Activated T-helper 2 cell treated with anti-CD3 and anti-CD28 coated beads, Interferon-gamma antibody, Interleukin-2, Interleukin-4, amounts not matched to agents 10 μg/mL and 5 μg/mL and 100 μg/mL, durations not matched to agents 14 hours and 24 hours and 36 hours (primary cell): ENCODE results near the gene RGS7. TPM values are rescaled to one million over a fixed set of nuclear protein-coding genes. Genes with fewer than 3 reads are reported as not detected.

Experiments used
- DNase-seq: peaks from one replicate; pipeline ENCODE4 v3.0.0; 2021; ENCODE audit warnings: low spot score
- H3K27ac Mint-ChIP-seq: one replicate; pipeline ENCODE4 v1.8.0; 2021; ENCODE audit warnings: mixed read lengths
- H3K27me3 Mint-ChIP-seq: one replicate; pipeline ENCODE4 v1.8.0; 2021; ENCODE audit warnings: low read depth, mixed read lengths
- H3K36me3 Mint-ChIP-seq: one replicate; pipeline ENCODE4 v1.8.0; 2021; ENCODE audit warnings: low read depth, mixed read lengths
- H3K4me1 Mint-ChIP-seq: one replicate; pipeline ENCODE4 v1.8.0; 2021; ENCODE audit warnings: low read depth, mixed read lengths
- H3K4me3 Mint-ChIP-seq: one replicate; pipeline ENCODE4 v1.8.0; 2021; ENCODE audit warnings: low read depth, mild to moderate bottlenecking, moderate library complexity, mixed read lengths
- H3K9me3 Mint-ChIP-seq: one replicate; pipeline ENCODE4 v1.8.0; 2021; ENCODE audit warnings: mixed read lengths
- intact Hi-C: fragments of 100-400 bp; cut with micrococcal nuclease; formaldehyde crosslinking; loops from one replicate; pipeline ENCODE4 v1.15.1; 2023
- total RNA-seq: library from RNA; stranded (reverse); gene quantifications from 2 replicates; pipeline ENCODE4 v1.2.3, GENCODE V29; 2022

The RGS7 gene
- total RNA-seq, 1 donor from 2014 or later = not detected

DNA sequence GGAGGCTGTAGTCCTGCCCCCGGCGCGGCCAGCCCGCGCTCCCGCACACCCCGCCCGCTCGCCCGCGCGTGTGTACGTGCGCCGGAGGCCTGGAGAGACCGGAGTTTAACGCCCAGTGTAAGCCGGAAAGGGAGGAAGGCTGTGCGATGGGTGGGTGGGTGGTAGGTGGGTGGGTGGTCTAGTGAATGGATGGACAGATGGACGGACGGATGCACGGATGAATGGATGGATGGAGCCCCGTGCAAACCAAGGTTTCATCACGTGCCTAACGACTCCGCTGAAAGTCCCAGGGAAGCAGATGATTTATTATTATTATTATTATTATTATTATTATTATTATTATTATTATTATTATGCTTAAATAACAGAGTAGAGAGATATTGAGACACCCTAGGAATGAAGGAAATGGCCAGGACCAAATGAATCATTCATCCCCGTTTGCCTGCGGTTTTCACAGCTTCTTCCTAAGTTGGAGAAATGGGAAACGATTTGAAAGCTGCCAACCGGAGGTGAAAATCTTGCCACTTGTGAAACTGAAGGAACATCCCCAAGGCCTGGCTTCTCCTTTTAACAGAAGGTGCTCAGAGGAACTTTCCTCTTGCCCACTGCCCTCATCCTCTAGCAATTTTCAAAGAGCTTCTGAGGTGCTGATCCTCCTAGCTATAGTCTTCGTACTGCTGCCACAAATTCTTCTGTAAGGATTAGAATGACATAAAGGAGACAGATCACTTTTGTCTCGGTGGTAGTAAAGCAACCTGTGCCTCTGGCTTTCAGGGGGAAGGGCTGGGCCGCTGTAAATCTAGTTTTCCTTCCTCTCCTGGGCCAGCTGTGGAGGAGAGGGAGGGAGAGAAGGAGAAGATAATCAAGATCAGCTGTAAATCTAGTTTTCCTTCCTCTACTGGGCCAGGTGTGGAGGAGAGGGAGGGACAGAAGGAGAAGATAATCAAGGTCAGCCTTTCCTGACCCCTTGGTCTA, 648 bp upstream of the RGS7 start:
- H3K27me3 Mint-ChIP-seq = peaks cover 30% of the 10 kb centered on the region
- H3K4me3 Mint-ChIP-seq = peak overlapping the region; percentile 37
- intact Hi-C loops = no loop called here
- no peaks in the 10 kb centered on the region for H3K36me3 Mint-ChIP-seq
- H3K9me3 Mint-ChIP-seq = no peaks in the 10 kb centered on the region
- DNase-seq = no peak
- no peak overlapping the region for H3K27ac Mint-ChIP-seq
- H3K4me1 Mint-ChIP-seq = no peaks in the 10 kb centered on the region

DNA sequence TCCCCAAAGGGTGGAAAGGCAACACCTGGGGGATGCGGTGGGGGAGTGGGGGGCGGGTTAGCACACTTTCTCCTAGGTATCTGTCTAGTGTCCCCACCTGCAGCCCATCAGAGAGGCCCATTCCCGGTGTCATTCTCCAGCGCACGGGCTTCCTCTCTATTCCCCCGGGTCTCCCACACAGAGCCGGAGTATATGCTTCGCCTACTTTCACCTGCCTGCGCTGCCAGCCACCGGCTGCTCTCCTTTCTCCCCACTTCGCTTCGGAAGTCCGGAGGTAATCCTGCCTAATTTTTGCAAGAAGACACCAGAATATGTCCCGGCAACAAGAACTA, 852 bp downstream of the RGS7 start:
- Mint-ChIP-seq H3K4me1 (no peaks in the 10 kb centered on the region), H3K27me3 (peaks cover 30% of the 10 kb centered on the region), H3K9me3 (no peaks in the 10 kb centered on the region), H3K36me3 (no peaks in the 10 kb centered on the region), H3K27ac (no peak overlapping the region), H3K4me3 (no peak overlapping the region)
- intact Hi-C loops = no loop called here
- DNase-seq = no peak

DNA sequence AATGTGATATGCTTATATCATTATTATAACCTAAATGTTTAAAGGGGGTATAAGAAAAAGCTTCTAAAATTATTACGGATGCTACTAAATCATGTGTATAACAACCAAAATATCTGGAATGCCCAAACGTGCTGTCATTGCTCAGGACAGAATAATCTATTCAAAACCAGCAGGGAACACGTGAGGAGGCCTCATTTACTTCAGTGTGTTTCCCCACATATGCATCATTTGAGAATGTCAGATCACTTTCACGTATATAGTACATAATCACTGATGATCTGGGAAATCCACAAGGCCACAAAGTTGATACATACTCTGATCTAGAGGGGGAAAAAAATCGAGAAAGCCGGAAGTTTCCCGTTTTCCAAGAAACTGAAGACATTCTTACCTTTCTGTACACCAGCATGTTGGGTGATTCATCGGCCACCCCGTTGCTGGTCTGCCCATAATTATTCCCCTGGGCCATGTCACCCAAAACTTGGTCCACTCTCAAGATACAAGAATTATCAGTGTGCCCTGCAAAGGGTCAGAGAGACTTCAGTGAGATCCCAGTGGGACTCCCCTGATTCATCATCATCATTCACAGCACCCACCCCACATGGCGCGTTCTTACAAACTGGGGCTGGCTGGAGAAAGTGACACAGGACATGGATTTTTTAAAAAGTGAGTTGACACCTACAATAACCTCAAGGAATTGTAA, 1.5 kb downstream of the RGS7 start:
- no peak for DNase-seq
- peaks cover 28% of the 10 kb centered on the region for H3K27me3 Mint-ChIP-seq
- H3K36me3 Mint-ChIP-seq = no peaks in the 10 kb centered on the region
- H3K4me1 Mint-ChIP-seq = no peaks in the 10 kb centered on the region
- intact Hi-C loops = no loop called here
- H3K27ac Mint-ChIP-seq = no peak overlapping the region
- no peaks in the 10 kb centered on the region for H3K9me3 Mint-ChIP-seq
- H3K4me3 Mint-ChIP-seq = no peak overlapping the region

DNA sequence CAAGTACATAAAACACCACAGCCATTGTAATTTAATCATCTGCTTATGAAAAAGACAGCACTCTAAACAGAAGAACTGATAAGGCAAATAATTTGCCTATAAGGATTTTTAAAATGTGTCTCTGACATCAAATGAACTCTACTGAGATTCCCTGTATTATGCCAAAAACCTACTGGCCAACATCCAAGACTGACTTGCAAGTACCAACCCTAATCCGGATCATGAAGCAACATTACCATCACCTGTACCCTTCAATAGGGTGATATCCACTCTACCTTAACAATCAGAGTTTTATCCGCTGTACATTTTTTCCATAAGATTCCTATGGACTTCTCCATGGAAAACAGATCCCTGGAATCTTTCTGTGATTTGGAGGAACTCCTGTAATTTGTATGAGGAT, 4.6 kb downstream of the RGS7 start:
- Mint-ChIP-seq H3K27ac (no peak overlapping the region), H3K36me3 (no peaks in the 10 kb centered on the region), H3K4me3 (no peak overlapping the region), H3K9me3 (no peaks in the 10 kb centered on the region), H3K4me1 (no peaks in the 10 kb centered on the region), H3K27me3 (peaks cover 11% of the 10 kb centered on the region)
- intact Hi-C loops = no loop called here
- DNase-seq = no peak

DNA sequence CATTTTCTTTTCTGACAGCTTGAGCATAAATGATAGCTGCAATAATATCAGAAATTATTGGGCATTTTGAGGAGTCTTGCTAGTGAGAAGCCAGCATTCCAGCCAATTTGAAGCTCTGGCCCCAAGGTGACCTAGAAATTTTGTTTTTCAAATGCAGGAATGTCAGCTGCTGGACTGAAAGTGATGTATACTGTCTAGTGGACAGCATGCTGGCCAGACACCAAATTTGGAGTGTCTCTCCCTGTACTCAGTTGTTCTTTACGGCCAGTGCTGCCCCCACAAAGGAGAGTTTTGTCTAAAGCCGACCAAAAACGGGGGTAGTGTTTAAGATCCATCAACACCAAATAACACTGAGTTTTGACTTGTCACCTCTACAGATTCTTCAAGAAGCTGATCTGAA, 5.2 kb downstream of the RGS7 start:
- no peaks in the 10 kb centered on the region for H3K9me3 Mint-ChIP-seq
- H3K36me3 Mint-ChIP-seq = no peaks in the 10 kb centered on the region
- DNase-seq = no peak
- intact Hi-C loops = no loop called here
- no peaks in the 10 kb centered on the region for H3K4me1 Mint-ChIP-seq
- H3K4me3 Mint-ChIP-seq = no peak overlapping the region
- H3K27ac Mint-ChIP-seq = no peak overlapping the region
- peaks cover 11% of the 10 kb centered on the region for H3K27me3 Mint-ChIP-seq

DNA sequence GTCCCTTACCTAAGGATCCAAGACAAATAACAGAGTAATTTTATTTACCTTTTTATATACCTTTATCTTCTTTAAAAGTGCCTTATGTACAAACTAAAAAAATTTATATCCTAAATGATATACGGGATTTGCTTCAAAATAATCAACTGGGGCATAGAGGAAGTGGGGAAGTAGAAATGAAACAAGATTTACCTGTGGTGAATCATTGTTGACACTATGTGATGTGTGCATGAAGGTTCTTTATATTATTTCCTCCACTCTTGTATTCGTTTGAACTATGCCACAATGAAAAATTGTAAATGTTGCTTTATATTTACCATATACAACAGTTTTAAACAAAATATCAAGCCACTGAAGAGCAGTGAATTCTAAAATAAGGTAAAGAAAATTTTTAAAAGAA, 13.0 kb downstream of the RGS7 start:
- H3K4me1 Mint-ChIP-seq = no peaks in the 10 kb centered on the region
- no peaks in the 10 kb centered on the region for H3K27me3 Mint-ChIP-seq
- intact Hi-C loops = no loop called here
- no peak overlapping the region for H3K27ac Mint-ChIP-seq
- no peak for DNase-seq
- no peak overlapping the region for H3K4me3 Mint-ChIP-seq
- H3K9me3 Mint-ChIP-seq = no peaks in the 10 kb centered on the region
- no peaks in the 10 kb centered on the region for H3K36me3 Mint-ChIP-seq

DNA sequence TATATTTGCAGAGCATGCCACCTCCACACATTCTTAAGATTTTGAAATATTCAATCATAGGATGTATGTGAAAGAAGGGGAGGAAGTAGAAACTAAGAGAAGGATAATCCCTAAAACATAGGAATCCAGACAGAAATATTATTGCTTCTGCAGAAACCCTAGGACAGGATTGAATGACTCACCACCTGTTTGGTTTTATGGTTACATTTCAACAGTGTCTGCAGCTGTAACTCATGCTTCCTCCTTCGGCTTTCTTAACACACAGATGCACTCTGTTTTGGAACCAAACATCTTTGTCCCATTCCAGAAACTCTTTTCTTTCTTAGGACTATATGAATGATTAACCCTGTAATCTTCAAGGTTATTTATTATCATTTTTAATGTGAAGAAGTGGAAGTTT, 20.7 kb downstream of the RGS7 start:
- H3K27ac Mint-ChIP-seq = no peak overlapping the region
- H3K9me3 Mint-ChIP-seq = no peaks in the 10 kb centered on the region
- no peaks in the 10 kb centered on the region for H3K36me3 Mint-ChIP-seq
- intact Hi-C loops = no loop called here
- no peaks in the 10 kb centered on the region for H3K4me1 Mint-ChIP-seq
- no peaks in the 10 kb centered on the region for H3K27me3 Mint-ChIP-seq
- no peak overlapping the region for H3K4me3 Mint-ChIP-seq
- no peak for DNase-seq

DNA sequence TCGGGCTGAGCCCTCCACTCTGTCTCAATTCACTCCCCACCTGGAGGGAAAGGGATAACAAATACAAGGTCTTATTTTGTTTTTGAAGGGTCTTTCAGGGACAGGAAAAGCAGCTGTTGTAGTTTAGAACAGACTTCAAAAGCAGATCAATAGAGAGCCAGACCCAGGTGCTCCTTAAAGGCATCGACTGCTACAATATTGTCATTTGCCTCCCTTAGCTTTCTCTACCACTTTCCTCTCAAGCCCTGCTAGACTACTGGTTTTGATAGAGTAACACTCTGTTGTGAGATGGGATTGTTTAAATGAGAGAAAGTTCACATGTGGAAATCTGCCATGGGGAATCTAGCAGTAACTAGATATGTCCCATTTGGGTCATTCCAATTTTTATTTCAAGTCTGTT, 24.0 kb downstream of the RGS7 start:
- Mint-ChIP-seq H3K9me3 (no peaks in the 10 kb centered on the region), H3K27ac (no peak overlapping the region), H3K4me3 (no peak overlapping the region), H3K27me3 (no peaks in the 10 kb centered on the region), H3K4me1 (no peaks in the 10 kb centered on the region), H3K36me3 (no peaks in the 10 kb centered on the region)
- no peak for DNase-seq
- intact Hi-C loops = no loop called here

DNA sequence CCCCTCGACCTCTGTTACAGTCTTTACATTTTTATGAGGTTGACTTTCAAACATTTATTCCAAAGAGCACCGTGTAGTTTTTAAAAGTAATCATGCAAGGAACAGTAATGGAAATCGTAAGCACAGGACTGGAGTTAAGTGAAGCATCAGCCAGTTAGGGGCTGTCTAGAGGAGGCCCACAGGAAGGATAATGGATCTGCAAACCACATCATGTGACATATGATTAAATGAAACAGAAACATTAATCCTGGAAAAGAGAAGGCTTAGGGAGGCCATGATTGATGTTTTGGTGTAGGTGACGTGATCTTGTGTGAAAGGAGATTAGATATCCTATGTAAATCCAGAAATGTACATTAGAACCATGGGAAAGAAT, 25.0 kb downstream of the RGS7 start:
- no peaks in the 10 kb centered on the region for H3K9me3 Mint-ChIP-seq

DNA sequence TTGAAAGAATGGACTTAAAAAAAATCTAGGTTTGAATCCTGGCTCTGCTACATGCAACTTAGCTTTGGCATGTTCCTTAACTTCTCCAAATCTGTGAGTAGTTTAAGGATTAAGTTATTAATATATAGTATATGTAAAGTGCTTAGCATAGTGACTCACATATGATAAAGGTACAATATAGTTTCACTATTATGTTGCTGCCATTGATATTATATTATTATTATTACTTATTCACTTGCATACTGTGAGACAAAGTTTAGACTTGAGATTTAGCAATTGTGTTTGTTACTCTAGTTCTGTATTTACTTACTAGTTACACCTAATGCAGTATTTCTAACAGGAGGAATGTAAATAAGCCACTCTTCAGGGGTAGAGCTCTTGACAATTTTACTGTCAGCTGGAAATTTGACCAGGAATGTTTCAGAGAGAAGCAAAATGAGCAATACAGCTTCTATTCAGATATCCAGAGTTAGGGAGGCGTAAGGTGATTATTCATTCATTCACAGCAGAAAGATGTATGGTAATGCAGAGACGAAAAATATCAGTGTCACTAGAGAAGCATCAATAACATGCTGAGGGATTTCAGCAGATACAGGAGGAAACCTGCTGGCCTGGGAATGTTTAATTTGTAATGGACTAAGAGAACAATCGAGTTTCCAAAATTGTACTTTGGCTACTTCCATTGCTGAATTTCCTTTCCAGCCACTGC, 25.5 kb downstream of the RGS7 start:
- intact Hi-C loops = no loop called here
- H3K9me3 Mint-ChIP-seq = no peaks in the 10 kb centered on the region
- no peaks in the 10 kb centered on the region for H3K27me3 Mint-ChIP-seq
- H3K36me3 Mint-ChIP-seq = no peaks in the 10 kb centered on the region
- H3K4me3 Mint-ChIP-seq = no peak overlapping the region
- no peaks in the 10 kb centered on the region for H3K4me1 Mint-ChIP-seq
- no peak for DNase-seq
- H3K27ac Mint-ChIP-seq = no peak overlapping the region

More for the DNA sequence above, 25.0 kb downstream of the RGS7 start:
- no peak overlapping the region for H3K4me3 Mint-ChIP-seq
- H3K4me1 Mint-ChIP-seq = no peaks in the 10 kb centered on the region
- no peaks in the 10 kb centered on the region for H3K36me3 Mint-ChIP-seq
- no peak overlapping the region for H3K27ac Mint-ChIP-seq
- H3K27me3 Mint-ChIP-seq = no peaks in the 10 kb centered on the region
- intact Hi-C loops = no loop called here
- DNase-seq = no peak

DNA sequence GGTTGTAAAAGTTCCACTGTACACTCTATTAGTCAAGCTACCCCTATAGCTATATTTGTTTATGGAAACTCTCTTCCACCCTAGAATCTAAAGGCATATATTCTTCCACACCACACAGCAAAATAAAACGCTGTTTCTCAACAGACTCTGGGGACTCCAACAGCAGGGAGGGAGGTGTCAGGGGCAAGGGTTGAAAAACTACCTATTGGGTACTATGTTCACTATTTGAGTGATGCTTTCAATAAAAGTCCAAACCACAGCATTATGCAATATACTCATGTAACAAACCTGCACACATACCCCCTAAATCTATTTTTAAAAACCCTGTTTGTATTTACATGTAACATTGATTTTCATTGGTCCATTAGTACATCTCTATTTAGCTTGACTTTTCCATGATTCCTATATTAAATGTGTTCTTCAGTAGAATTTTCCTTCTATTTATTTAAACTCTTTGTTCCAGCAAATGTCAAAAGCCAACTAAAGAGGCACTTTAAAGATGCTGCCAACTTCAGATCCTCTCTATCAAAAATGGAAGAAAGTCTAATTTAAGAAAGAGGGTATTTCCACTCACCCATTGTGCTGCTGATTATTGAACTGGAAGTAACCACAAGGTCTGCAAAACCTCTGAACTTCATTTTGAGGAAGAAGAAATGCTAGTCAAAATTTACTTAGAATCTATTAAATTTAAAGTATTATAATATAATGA, 26.2 kb downstream of the RGS7 start:
- H3K4me3 Mint-ChIP-seq = no peak overlapping the region
- no peak overlapping the region for H3K27ac Mint-ChIP-seq
- H3K27me3 Mint-ChIP-seq = no peaks in the 10 kb centered on the region
- no peaks in the 10 kb centered on the region for H3K4me1 Mint-ChIP-seq
- DNase-seq = no peak
- H3K9me3 Mint-ChIP-seq = no peaks in the 10 kb centered on the region
- intact Hi-C loops = no loop called here
- no peaks in the 10 kb centered on the region for H3K36me3 Mint-ChIP-seq

DNA sequence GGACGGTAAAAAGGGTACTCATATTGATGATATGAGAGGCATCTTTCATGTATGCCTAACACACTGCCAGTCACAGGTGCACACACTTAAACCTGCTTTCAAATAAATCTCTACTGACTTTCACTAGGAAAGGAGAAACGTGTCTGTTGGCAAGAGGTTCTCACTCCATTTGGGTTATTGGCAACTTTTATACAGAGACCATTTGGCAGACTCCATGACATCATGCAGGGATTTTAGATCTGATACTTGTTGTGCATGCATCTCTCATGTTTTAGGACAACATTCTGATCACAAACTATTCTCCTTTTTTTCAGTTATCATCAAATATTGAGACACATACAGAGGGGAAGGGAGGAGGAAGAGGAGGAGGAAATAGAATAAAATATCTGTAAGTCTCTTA, 31.5 kb downstream of the RGS7 start:
- Mint-ChIP-seq H3K4me3 (no peak overlapping the region), H3K9me3 (no peaks in the 10 kb centered on the region)
- intact Hi-C loops = no loop called here

More for the DNA sequence above, 31.5 kb downstream of the RGS7 start:
- no peaks in the 10 kb centered on the region for H3K36me3 Mint-ChIP-seq
- no peak overlapping the region for H3K27ac Mint-ChIP-seq
- DNase-seq = no peak
- H3K27me3 Mint-ChIP-seq = no peaks in the 10 kb centered on the region
- no peaks in the 10 kb centered on the region for H3K4me1 Mint-ChIP-seq
